ENCODE data around the gene TOX3.

TOX3 gene

DNA sequence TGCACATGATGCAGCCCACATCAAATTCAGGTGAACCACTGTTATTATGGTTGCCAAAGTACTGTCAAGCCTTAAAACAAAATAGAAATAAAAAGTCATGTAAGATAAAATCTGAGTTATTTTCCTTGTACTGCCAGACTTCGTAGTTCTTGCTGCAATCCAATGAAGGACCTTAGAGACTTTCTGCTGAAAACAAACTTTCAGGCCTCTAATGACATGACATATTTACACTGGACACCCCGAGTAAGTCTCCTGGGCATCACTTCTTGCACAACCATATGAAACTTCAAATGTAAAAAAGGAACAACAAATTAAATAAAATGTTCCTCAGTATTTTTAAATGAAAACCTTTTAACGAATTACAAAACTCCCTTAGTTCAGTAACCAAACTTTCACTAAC is 66.7 kb downstream of the TOX3 start:
- no peak overlapping the region for H3K9ac ChIP-seq (ENCODE audit: low read length)

DNA sequence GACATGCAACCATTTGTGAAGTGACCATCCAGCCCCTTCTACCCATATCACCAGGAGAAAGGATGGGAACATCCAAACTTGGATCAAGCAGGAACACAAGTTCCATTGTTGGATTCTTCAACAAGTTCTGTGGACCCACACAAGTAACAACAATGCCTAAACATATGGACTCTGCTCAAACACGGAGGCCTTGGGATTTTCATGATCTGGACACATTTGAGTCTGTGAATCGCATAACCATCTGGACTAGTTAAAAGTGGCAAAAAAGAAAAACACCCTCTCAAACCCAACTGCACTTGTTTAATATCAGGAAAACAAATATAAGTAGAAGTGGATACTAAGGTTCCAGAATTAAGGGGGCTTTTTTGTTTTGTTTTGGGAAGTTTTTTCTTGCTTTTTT is 70.8 kb downstream of the TOX3 start:
- H3K36me3 ChIP-seq (ENCODE audit: control insufficient read depth, insufficient read depth, low read length, severe bottlenecking), result no peaks in the 10 kb centered on the region
- H3K9ac ChIP-seq (ENCODE audit: low read length), result no peak overlapping the region
- no peak overlapping the region for H3K4me3 ChIP-seq (ENCODE audit: low read length)
- DNase-seq (ENCODE audit: low read depth), result no peak
- H3K4me1 ChIP-seq (ENCODE audit: control insufficient read depth, insufficient read depth, low read length), result peaks cover 2% of the 10 kb centered on the region
- no peaks in the 10 kb centered on the region for H3K9me3 ChIP-seq (ENCODE audit: control insufficient read depth, low read length)
- H3K27me3 ChIP-seq (replicated peaks; ENCODE audit: control insufficient read depth, insufficient read depth, low read length), result no peaks in the 10 kb centered on the region

More for the DNA sequence above, 66.7 kb downstream of the TOX3 start:
- Histone ChIP-seq H3K4me1 (ENCODE audit: control insufficient read depth, insufficient read depth, low read length) (peaks cover 2% of the 10 kb centered on the region), H3K4me3 (ENCODE audit: low read length) (no peak overlapping the region), H3K27me3 (replicated peaks; ENCODE audit: control insufficient read depth, insufficient read depth, low read length) (no peaks in the 10 kb centered on the region), H3K9me3 (ENCODE audit: control insufficient read depth, low read length) (no peaks in the 10 kb centered on the region), H3K36me3 (ENCODE audit: control insufficient read depth, insufficient read depth, low read length, severe bottlenecking) (no peaks in the 10 kb centered on the region)
- DNase-seq (ENCODE audit: low read depth), result no peak

DNA sequence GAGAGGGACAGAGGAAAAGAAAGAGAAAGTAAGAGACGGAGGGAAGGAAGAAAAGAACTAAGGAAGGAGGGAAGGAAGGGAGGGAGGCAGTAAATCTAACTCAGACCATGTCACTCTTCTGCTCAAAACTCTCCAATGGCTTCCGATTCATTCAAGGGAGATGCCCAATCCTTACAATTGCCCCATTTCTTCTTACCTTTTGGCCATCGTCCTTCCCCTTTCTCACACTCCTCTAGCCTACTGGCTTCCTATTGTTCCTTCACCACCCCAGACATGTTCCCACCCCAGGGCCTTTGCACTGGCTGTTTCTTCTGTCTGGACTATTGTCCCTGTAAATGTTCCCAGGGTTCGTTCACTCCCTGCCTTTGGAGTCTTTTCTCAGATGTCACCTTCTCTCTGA is 72.3 kb downstream of the TOX3 start:
- Histone ChIP-seq H3K9me3 (ENCODE audit: control insufficient read depth, low read length) (no peaks in the 10 kb centered on the region), H3K27me3 (replicated peaks; ENCODE audit: control insufficient read depth, insufficient read depth, low read length) (no peaks in the 10 kb centered on the region), H3K36me3 (ENCODE audit: control insufficient read depth, insufficient read depth, low read length, severe bottlenecking) (no peaks in the 10 kb centered on the region), H3K4me3 (ENCODE audit: low read length) (no peak overlapping the region), H3K4me1 (ENCODE audit: control insufficient read depth, insufficient read depth, low read length) (no peaks in the 10 kb centered on the region), H3K9ac (ENCODE audit: low read length) (no peak overlapping the region)
- DNase-seq (ENCODE audit: low read depth), result no peak

DNA sequence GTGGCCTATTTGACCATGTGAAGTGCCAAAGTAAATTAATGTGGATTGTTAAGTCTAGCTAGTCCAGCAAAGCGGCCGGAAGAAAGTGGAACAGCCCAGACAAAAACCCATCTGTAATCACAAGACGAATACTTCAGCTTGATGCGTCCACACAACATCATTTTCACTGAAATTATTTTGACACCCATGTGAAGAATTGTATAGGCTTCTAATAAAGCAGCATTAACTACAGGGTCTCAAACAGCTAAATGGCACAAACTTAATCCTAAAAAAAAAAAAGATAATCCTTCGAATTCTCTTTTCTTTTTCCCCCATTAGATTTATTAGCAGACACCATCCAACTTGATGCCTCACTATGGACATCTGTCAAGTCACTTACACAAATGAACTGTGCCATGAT is 73.8 kb downstream of the TOX3 start:
- Histone ChIP-seq H3K36me3 (ENCODE audit: control insufficient read depth, insufficient read depth, low read length, severe bottlenecking) (no peaks in the 10 kb centered on the region), H3K9ac (ENCODE audit: low read length) (no peak overlapping the region), H3K4me1 (ENCODE audit: control insufficient read depth, insufficient read depth, low read length) (no peaks in the 10 kb centered on the region), H3K27me3 (replicated peaks; ENCODE audit: control insufficient read depth, insufficient read depth, low read length) (no peaks in the 10 kb centered on the region), H3K4me3 (ENCODE audit: low read length) (no peak overlapping the region), H3K9me3 (ENCODE audit: control insufficient read depth, low read length) (no peaks in the 10 kb centered on the region)
- no peak for DNase-seq (ENCODE audit: low read depth)

DNA sequence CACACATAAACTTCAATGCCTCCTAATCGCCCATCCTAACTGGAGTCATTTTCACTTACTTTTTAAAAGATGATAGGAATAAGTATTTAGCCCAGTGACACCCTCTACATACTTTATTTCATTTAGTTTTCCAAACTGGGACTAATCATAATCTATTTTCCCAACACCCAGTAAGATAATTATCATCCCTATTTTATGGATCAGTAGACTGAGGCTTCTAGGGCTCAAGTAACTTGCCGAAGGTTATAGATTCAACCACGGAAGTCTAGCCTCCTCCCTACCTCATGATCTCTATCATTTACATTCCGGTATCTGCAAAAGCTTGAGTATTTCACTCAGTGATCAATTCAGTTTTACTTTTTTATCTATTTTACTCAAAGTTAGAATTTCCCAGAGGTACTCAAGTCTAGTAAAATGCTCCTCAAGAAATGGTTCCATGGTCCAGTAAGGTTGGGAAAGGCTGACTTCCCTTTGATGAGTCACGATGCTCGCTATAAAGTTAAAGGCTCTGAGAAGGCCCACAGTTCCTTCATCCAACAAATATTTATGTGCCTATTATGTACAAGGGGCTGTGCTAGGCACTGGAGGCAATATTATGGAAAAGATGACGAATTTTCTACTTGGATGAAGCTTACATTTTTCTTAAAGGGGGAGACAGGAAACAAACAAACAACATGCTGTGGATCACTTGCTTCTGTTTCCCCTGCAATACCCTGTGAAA is 75.1 kb downstream of the TOX3 start:
- Histone ChIP-seq H3K36me3 (ENCODE audit: control insufficient read depth, insufficient read depth, low read length, severe bottlenecking) (no peaks in the 10 kb centered on the region), H3K4me1 (ENCODE audit: control insufficient read depth, insufficient read depth, low read length) (no peaks in the 10 kb centered on the region), H3K4me3 (ENCODE audit: low read length) (no peak overlapping the region), H3K27me3 (replicated peaks; ENCODE audit: control insufficient read depth, insufficient read depth, low read length) (no peaks in the 10 kb centered on the region), H3K9me3 (ENCODE audit: control insufficient read depth, low read length) (no peaks in the 10 kb centered on the region), H3K9ac (ENCODE audit: low read length) (no peak overlapping the region)
- no peak for DNase-seq (ENCODE audit: low read depth)

DNA sequence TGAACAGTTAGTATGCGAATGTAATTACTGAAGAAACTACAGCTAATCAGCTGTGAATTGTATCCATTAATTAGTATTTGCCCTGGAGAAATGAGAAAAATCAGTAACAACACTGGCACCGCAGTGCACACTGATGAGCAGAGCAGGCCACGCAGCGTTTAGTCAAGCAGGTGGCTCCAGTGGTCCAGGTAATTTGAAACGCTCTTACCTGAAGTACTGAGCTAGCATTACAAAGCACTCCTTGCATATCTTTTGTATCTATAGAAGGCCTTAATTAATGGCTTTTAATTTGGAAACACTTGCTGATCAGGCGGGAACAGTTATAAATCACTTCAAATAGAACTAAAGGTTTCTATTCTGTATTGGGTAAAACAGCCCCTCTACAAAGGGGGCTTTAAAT is 76.4 kb downstream of the TOX3 start:
- DNase-seq (ENCODE audit: low read depth), result no peak
- Histone ChIP-seq H3K4me1 (ENCODE audit: control insufficient read depth, insufficient read depth, low read length) (no peaks in the 10 kb centered on the region), H3K4me3 (ENCODE audit: low read length) (no peak overlapping the region), H3K36me3 (ENCODE audit: control insufficient read depth, insufficient read depth, low read length, severe bottlenecking) (no peaks in the 10 kb centered on the region), H3K9me3 (ENCODE audit: control insufficient read depth, low read length) (no peaks in the 10 kb centered on the region), H3K27me3 (replicated peaks; ENCODE audit: control insufficient read depth, insufficient read depth, low read length) (no peaks in the 10 kb centered on the region), H3K9ac (ENCODE audit: low read length) (no peak overlapping the region)

DNA sequence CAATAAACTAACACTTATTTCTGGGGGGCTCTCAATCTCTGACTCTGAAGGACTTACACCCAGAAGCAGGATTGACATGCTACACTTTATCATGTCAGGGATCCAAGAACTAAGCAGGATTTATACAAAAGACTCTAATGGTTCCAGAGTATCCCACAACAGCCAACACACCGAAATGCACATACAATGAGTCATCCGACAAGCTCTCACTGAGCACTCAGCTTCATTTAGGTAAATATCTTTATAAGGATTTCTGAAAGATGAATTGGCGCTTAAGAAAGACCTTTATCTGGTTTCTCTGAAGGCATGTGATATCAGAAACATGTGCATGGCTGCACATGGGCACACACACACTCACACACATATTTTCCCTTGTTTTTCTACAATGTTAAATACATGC is 77.2 kb downstream of the TOX3 start:
- H3K4me1 ChIP-seq (ENCODE audit: control insufficient read depth, insufficient read depth, low read length), result no peaks in the 10 kb centered on the region
- DNase-seq (ENCODE audit: low read depth), result no peak
- H3K9ac ChIP-seq (ENCODE audit: low read length), result no peak overlapping the region
- H3K27me3 ChIP-seq (replicated peaks; ENCODE audit: control insufficient read depth, insufficient read depth, low read length), result no peaks in the 10 kb centered on the region
- no peak overlapping the region for H3K4me3 ChIP-seq (ENCODE audit: low read length)
- no peaks in the 10 kb centered on the region for H3K36me3 ChIP-seq (ENCODE audit: control insufficient read depth, insufficient read depth, low read length, severe bottlenecking)
- H3K9me3 ChIP-seq (ENCODE audit: control insufficient read depth, low read length), result no peaks in the 10 kb centered on the region

DNA sequence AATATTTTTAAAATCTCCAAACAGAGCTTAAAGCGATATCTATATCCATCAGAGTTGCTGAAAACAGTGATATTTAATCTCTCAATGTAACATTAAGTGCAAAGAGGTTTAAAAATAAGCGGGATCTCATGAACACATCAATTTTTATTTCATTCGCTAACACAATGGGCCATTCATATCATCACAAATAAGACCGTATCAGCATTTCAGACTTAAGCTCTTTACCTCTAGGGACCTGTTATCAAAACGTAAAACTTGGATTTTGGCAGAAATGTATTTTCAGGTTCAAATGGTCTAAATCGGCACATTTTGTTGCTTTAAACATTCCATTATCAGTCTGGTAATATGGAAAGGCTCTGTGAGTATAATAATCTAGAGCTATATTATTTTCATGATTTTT is 77.9 kb downstream of the TOX3 start:
- H3K9ac ChIP-seq (ENCODE audit: low read length), result no peak overlapping the region
- no peak for DNase-seq (ENCODE audit: low read depth)
- no peak overlapping the region for H3K4me3 ChIP-seq (ENCODE audit: low read length)
- no peaks in the 10 kb centered on the region for H3K4me1 ChIP-seq (ENCODE audit: control insufficient read depth, insufficient read depth, low read length)
- H3K9me3 ChIP-seq (ENCODE audit: control insufficient read depth, low read length), result no peaks in the 10 kb centered on the region
- no peaks in the 10 kb centered on the region for H3K36me3 ChIP-seq (ENCODE audit: control insufficient read depth, insufficient read depth, low read length, severe bottlenecking)
- H3K27me3 ChIP-seq (replicated peaks; ENCODE audit: control insufficient read depth, insufficient read depth, low read length), result no peaks in the 10 kb centered on the region

DNA sequence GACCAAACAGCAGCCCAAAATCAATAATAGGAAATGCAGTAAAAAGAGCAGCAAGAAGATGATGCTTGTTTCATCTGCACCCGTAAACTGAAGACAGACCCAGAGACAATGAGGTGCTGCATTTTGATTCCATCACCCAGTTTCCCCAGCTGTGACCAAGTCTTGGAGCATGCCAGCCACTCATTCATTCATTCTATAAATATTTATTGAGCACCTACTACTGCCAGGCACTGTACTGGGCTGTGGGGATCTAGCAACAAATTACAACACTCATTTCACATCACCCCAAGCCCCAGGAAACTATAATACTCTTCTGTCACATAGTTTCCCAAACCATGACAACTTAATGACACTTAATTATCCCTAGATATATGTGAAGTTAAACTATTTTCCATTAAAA is 79.2 kb downstream of the TOX3 start:
- H3K9me3 ChIP-seq (ENCODE audit: control insufficient read depth, low read length), result no peaks in the 10 kb centered on the region
- DNase-seq (ENCODE audit: low read depth), result no peak
- H3K4me1 ChIP-seq (ENCODE audit: control insufficient read depth, insufficient read depth, low read length), result no peaks in the 10 kb centered on the region
- no peaks in the 10 kb centered on the region for H3K27me3 ChIP-seq (replicated peaks; ENCODE audit: control insufficient read depth, insufficient read depth, low read length)
- no peak overlapping the region for H3K4me3 ChIP-seq (ENCODE audit: low read length)
- H3K36me3 ChIP-seq (ENCODE audit: control insufficient read depth, insufficient read depth, low read length, severe bottlenecking), result no peaks in the 10 kb centered on the region
- H3K9ac ChIP-seq (ENCODE audit: low read length), result no peak overlapping the region

DNA sequence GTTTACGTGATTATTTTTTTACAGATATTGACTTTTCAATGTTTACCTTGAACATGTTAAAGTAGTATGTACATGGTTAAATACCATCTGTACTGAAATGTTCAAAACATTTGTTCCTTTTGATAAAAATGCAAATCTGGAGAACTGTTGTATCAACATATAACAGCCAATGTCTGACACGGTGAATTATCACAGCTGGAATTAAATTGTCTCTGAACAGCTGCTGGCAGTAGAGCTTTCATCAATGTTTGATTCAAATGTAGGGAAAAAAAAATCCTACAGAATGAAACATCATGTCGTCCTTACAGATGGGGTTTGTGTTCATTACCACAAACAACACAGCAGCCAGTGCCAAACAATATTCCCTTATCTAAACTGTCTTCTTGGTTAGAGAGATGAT is 79.9 kb downstream of the TOX3 start:
- no peaks in the 10 kb centered on the region for H3K27me3 ChIP-seq (replicated peaks; ENCODE audit: control insufficient read depth, insufficient read depth, low read length)
- no peak overlapping the region for H3K4me3 ChIP-seq (ENCODE audit: low read length)
- H3K9ac ChIP-seq (ENCODE audit: low read length), result no peak overlapping the region
- H3K36me3 ChIP-seq (ENCODE audit: control insufficient read depth, insufficient read depth, low read length, severe bottlenecking), result no peaks in the 10 kb centered on the region
- DNase-seq (ENCODE audit: low read depth), result no peak
- H3K9me3 ChIP-seq (ENCODE audit: control insufficient read depth, low read length), result no peaks in the 10 kb centered on the region
- H3K4me1 ChIP-seq (ENCODE audit: control insufficient read depth, insufficient read depth, low read length), result no peaks in the 10 kb centered on the region

DNA sequence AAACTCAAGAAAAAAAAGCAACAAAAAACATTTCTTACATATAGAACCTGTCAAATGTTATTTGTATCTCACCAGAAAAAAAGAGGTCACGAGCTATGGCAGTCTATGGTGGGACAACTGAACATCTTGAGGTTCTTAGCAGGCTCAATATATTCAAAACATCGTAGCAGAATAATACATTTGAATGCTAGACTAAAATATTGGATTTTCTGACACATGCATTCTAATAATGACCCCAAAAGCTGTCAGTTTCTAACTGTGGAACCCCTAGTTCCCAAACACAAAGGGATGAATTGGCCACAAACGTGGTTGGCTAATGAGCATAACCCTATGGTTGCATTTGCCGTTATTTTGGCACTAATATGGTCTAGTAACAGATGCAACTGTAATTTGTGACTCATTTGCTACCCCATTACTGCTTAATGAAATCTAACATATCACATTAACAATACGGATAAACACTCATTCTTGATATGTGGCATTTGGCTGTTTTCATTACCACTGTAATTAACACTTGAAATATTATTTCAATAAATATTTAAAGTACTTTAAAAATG is 81.2 kb downstream of the TOX3 start:
- no peaks in the 10 kb centered on the region for H3K4me1 ChIP-seq (ENCODE audit: control insufficient read depth, insufficient read depth, low read length)
- no peak overlapping the region for H3K4me3 ChIP-seq (ENCODE audit: low read length)
- no peaks in the 10 kb centered on the region for H3K36me3 ChIP-seq (ENCODE audit: control insufficient read depth, insufficient read depth, low read length, severe bottlenecking)
- no peaks in the 10 kb centered on the region for H3K9me3 ChIP-seq (ENCODE audit: control insufficient read depth, low read length)
- no peaks in the 10 kb centered on the region for H3K27me3 ChIP-seq (replicated peaks; ENCODE audit: control insufficient read depth, insufficient read depth, low read length)
- no peak for DNase-seq (ENCODE audit: low read depth)
- no peak overlapping the region for H3K9ac ChIP-seq (ENCODE audit: low read length)

DNA sequence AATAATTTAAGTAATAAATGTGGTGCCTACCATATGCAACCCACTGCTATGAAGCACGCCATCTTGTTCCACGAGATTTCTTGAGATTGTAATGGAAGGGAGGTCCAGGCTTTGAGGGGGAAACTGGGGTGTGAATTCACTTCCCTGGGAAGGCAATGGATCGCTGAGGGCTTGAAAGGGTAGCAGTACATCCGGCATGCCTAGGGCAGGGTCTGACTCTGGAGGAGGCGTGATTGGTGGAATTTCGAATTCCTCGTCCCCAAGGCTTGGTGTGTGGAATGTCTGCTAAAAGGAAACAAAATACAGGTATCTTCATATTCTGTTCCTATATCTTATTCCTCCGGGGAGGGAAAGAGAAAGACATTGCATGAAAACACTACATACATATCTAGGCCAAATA is 83.0 kb downstream of the TOX3 start:
- Histone ChIP-seq H3K4me1 (ENCODE audit: control insufficient read depth, insufficient read depth, low read length) (no peaks in the 10 kb centered on the region), H3K27me3 (replicated peaks; ENCODE audit: control insufficient read depth, insufficient read depth, low read length) (no peaks in the 10 kb centered on the region), H3K9ac (ENCODE audit: low read length) (no peak overlapping the region), H3K36me3 (ENCODE audit: control insufficient read depth, insufficient read depth, low read length, severe bottlenecking) (no peaks in the 10 kb centered on the region), H3K9me3 (ENCODE audit: control insufficient read depth, low read length) (no peaks in the 10 kb centered on the region), H3K4me3 (ENCODE audit: low read length) (no peak overlapping the region)
- DNase-seq (ENCODE audit: low read depth), result no peak

All from adipocyte (in vitro differentiated cells).